ENCODE measurements around the gene HLA-DMB.

Gene HLA-DMB

GRCh38 chr6:32931211-32931610 is 9.6 kb downstream of the HLA-DMB start:
- in situ Hi-C loops (cut with MboI; ENCODE audit: low sequenced_read_pairs): no loop called here

GRCh38 chr6:32922083-32922482 is 18.7 kb downstream of the HLA-DMB start:
- in situ Hi-C loops (cut with MboI; ENCODE audit: low sequenced_read_pairs): no loop called here

GRCh38 chr6:32920715-32921114 is 20.1 kb downstream of the HLA-DMB start:
- in situ Hi-C loops (cut with MboI; ENCODE audit: low sequenced_read_pairs): no loop called here

GRCh38 chr6:32912951-32913350 is 27.9 kb downstream of the HLA-DMB start:
- in situ Hi-C loops (cut with MboI; ENCODE audit: low sequenced_read_pairs): no loop called here

- in situ Hi-C loops (cut with MboI; ENCODE audit: low sequenced_read_pairs): no loop called here
Measured at GRCh38 chr6:32908897-32909296, 31.9 kb downstream of the HLA-DMB start.

GRCh38 chr6:32906539-32906938 is 34.3 kb downstream of the HLA-DMB start:
- in situ Hi-C loops (cut with MboI; ENCODE audit: low sequenced_read_pairs): no loop called here

- in situ Hi-C loops (cut with MboI; ENCODE audit: low sequenced_read_pairs): no loop called here
Measured at GRCh38 chr6:32905078-32905477, 35.8 kb downstream of the HLA-DMB start.

- in situ Hi-C loops (cut with MboI; ENCODE audit: low sequenced_read_pairs): no loop called here
Measured at GRCh38 chr6:32903952-32904351, 36.9 kb downstream of the HLA-DMB start.

GRCh38 chr6:32895006-32895345 is 45.9 kb downstream of the HLA-DMB start:
- in situ Hi-C loops (cut with MboI; ENCODE audit: low sequenced_read_pairs): loop anchor here (5.0 kb wide), 1 partner anchor 82 kb away; no protein-coding TSS in a partner anchor

GRCh38 chr6:32894085-32895005 is 46.5 kb downstream of the HLA-DMB start:
- in situ Hi-C loops (cut with MboI; ENCODE audit: low sequenced_read_pairs): loop anchor here (5.0 kb wide), 1 partner anchor 83 kb away; no protein-coding TSS in a partner anchor

GRCh38 chr6:32890831-32891230 is 50.0 kb downstream of the HLA-DMB start:
- in situ Hi-C loops (cut with MboI; ENCODE audit: low sequenced_read_pairs): no loop called here

- in situ Hi-C loops (cut with MboI; ENCODE audit: low sequenced_read_pairs): no loop called here
Measured at GRCh38 chr6:32889533-32889932, 51.3 kb downstream of the HLA-DMB start.

- in situ Hi-C loops (cut with MboI; ENCODE audit: low sequenced_read_pairs): no loop called here
Measured at GRCh38 chr6:32888576-32888975, 52.3 kb downstream of the HLA-DMB start.

GRCh38 chr6:32887616-32888015 is 53.2 kb downstream of the HLA-DMB start:
- in situ Hi-C loops (cut with MboI; ENCODE audit: low sequenced_read_pairs): no loop called here

- in situ Hi-C loops (cut with MboI; ENCODE audit: low sequenced_read_pairs): no loop called here
Measured at GRCh38 chr6:32886681-32887383, 54.0 kb downstream of the HLA-DMB start.

GRCh38 chr6:32885698-32886286 is 55.0 kb downstream of the HLA-DMB start:
- in situ Hi-C loops (cut with MboI; ENCODE audit: low sequenced_read_pairs): no loop called here
